Eye (tissue), 1 donor: ENCODE measurements around the gene TGFBR2.
A peak's percentile ranks its signal among the peaks of the same experiment; 100 is the strongest.

Experiments used
- DNase-seq: peaks from one replicate; pipeline ENCODE4 v3.0.0-alpha.2; 2015

TGFBR2 gene

DNA sequence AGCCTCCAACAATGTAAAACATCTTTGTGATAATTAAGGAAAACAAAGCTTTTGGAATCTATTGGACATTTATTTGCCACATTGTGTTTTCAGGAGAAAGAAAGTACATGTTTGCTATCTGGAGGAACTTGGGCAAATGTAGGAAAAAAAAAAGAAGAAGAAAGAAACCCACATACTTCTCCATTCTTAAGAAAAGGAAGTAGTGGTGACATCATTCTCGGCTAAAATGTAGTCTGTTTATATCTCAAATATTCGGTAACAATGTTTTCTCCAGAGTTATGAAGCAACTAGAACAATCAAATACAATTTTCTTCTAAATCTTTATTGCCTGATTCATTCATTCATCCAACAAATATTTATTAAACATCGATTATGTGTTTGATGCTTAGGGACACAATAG, 2.3 kb upstream of the TGFBR2 start:
- DNase-seq = no peak

DNA sequence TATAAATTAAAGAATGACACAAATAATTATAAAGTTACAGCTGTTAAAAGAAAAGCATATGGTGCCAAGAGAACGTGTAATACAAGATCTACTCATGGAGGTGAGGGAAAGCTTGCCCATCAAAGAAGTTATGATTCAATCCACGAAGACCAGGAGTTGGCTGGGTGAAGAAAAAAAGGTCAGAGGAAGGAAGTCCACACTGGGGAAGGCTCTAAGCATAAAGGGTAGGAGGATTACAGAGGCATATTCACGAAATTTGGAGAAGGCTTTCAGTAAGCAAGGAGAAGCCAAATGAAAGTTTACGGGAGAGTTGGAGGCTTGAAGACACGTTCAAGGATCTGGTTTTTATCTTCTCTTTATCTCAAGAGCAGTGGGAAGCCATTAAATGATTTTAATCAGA, 1.8 kb upstream of the TGFBR2 start:
- DNase-seq = no peak

DNA sequence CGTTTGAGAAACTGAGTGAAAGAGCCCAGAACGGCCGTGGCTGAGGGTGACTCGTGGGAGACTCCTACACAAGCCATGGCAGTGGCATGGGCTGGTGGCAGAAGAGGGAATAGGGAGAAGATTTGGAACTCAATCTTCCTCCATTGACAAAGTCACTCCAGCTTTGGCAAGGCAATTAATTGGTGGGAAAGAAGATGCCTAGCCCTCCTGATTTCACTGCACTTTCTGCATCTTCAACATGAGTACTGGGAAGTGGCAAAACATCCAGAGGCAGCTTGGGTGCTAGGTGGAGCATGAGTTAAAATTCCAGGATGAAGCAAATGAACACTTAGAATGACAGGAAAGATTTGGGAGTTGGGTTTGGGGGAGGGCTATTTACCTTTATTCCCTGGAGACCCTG, 1.4 kb upstream of the TGFBR2 start:
- no peak for DNase-seq

DNA sequence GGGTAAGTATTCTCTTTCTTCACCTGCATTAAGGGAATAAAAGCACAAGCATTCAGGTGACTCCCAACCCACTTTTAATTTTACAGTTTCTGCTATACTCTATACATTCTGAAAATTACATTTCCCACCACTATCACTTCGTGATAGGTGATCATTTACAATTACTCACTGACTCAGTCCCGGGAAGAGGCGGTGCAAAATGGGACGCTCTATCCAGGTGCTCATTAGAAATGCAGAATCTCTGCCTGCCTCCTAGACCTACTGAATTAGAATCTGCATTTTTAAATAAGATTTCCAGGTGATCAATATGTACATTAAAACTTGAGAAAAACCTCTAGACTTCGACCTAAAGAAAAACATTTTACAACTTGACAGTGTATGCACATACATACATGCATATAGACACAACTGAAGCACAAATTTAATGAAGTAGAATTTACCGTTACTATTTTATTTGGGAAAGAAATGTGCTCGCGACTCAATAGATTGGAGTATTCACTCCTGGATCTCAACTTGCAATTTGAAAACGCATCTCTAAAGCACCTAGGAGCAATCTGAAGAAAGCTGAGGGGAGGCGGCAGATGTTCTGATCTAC, 598 bp upstream of the TGFBR2 start:
- DNase-seq = no peak

DNA sequence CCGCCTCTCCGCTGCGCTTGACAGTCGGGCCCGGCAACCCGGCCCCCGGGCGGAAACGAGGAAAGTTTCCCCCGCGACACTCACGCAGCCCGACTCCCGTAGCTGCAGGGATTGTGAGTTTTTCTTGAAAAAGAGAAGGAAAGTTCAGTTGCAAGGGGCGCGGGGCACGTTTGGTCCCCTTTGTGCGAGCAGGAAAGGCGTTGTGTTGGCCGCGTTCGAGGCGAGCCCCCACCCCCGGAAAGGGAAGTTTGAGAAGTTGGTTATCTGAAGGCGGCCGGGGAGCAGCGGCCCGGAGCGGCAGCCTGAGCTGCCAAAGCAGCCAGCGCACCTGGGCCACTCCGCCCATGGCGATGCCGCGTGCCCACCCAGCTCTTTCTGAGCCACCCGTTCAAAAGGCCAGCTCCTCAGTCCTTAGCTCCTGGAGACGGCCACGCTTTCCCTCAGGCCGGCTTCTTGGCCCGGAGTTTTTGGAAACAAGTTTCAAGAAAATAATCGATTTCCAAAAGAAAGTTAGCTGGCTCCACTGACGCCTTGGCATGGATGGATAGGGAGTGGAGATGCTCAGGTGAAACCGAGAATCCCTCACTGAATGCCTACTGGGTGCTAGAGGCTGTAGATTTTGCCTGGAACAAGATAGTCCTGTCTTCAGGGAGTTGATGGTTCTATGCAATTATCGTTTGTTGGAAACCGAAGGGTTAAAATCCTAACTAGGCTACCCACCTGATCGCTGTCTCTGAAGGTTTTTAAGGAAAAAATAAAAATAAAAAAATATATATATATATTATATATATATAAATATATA, 832 bp downstream of the TGFBR2 start:
- DNase-seq = peak; percentile 73

DNA sequence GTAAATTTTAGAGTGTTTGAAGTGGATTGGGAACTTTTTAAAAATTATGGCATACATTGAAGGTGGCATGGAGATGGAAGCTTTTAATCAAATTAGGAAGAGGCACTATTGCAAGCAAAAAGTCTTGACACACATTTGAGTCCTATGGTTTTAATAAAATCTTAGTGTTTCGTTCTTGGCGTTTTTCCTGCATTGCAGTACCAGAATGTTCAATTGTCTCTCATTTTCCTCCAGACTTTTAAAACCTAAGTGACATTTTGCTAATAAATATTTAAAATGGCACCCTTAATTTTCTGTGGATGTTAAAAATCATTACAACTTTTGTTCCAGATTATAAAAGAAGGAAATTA, 2.2 kb downstream of the TGFBR2 start:
- no peak for DNase-seq

DNA sequence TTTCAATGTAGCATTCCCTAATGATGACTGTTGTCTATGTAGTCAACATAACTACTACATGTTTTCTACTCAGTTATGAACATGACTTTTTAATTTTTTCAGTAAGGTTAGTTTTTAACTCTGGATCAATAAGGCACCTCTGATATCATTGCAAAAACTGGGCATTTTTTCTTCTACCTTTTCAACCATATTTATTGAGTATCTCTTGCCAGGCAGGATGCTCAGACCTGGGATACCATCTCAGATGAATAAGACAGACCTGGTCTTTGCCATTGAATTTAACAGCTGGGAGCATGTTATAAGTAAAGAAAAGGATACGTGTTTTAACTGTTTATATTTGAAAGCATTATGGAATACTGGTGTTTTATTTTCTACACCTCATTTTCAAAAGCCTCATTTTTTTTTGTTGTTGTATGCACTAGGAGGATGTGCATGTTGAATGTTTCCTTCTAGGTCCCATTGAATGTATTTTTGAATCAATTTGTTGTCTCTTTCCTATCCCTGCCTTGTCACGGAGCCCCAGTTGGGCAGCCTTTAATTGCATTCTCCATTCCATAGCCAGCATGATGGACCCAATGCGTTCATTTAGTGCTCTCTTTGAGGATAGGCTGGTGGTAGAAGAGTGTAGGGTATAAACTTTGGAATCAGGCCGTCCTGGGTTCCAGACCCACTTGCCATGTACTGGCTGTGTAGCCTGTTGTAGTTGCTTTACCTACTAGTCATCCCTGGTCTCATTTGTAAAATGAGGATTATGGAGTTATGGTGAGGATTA, 3.7 kb downstream of the TGFBR2 start:
- DNase-seq = no peak

DNA sequence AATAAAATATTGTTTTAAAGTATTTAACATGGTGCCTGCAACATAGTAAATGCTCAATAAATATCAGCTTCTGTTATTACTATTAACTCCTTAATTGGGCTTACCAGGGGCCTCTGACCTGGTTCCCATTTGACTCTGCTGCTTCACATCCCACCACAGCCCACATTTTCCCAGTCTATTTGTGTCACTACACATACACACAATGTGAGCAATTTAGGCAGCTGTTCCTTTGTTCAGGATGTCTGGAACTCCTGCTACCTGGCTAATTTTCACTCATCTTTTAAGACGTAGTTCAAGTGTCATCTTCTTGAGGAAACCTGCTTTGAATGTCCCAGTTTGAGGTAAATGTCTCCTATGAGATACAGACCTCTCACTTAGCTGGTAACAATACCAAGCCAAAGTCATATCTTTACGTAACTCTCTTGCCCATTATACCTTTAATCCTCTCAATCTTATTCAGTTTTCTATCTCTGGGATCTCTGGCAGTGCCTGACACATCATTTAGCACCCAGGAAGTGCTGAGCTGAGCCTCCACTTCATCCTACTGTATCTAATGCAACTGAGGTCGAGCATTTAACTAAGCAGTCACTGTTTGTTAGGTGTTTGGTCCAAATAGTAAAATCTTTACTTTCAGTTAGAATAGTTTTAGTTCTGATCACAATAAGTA, 4.4 kb downstream of the TGFBR2 start:
- DNase-seq = no peak

DNA sequence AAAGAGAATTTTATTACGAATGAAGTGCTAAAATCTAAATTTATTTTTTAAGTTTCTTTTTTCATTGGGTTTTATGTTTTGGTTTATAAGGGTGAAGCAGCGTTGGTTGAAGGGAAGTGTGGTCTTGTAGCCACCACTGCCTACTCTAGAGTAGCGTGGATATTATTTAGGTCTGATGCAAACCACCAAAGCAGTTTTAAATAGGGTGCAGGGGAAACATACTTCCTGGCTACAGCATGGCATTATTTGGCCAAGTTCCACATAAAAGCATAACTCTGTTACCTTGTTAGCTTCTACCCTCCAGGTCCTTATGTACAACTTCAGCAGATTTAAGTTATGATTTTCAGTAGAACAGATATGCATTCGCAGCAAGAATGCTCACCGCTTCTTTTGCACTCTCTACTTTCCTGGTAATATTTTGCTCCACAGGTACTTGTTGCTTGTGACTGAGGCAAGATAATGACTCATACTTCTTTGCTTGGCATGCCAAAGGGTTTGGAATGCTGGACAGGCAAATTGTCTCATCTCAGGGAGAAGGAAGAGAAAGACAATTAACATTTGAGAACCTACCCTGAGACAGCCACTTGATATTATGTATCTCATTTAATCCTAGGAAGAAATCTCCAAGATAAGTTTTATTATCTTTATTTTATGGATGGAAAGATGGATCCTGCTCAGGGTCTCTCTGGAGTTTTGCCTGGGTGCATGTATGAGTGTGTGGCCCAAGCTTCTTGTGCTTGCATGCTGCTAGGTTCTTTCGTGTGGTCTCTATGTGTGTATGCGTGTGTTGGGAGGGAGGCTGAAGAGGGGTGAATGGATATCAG, 5.4 kb downstream of the TGFBR2 start:
- no peak for DNase-seq

DNA sequence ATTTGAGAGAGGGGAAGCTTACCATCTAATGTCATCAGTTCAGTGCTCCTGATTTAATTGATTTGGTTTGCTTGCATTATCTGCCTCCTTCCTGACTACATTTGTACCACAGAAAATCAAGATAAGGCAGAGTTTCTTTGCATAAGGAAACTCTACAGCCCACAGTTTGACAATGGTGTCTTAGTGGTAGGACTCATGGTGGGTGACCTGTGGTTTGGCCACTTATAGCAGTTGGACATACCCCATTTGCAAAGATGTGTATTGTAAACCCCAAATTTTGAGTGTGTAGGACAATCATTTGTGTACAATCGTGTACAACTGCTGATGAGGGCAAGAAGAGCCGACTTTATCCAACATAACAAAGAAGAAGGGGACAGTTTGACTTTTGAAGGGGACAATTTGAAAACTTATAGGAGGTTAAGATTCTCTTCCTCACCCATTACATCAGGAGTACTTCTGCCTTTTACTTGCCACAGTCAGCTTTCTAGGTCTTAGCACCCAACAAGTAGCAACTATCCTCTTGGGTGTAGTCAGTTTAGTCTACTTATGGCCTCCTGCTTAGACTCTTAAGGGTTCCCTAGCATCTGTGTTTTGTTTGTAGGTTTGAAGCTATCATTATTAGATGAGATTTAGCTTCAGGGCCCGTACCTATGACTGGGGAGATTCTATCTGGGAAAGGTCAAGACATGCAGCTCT, 6.2 kb downstream of the TGFBR2 start:
- DNase-seq = no peak

DNA sequence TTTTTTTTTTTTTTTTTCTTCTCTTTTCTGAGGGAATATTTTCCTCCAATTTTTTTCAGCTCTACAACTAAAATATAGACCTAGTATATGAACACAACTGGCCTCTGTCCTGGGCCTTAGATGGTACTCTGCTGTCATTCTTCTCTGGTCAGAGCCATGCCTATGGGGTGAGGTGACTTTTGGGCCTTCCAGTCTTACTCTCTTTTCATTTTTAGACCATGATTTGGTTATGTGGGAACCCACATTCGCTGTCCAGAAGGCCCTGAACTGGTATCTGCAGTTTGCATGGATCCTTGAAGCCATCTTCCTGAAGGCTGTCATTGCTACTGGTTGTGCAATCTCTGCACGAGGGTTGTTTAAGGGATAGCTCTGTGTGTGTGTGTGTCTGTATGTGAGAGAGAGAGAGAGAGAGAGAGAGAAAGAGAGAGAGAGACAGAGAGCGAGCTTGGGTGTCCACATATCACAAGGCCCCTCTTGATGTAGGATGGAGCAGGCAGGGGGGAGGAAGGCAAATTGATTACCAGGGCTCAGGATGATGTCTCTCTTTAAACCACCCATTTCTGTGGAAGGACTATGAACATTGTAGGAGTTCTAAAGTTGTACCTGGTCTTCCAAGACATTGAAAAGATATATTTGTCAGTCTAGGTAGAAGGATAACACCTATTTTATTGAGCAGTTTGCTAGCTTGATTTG, 6.9 kb downstream of the TGFBR2 start:
- DNase-seq = no peak

DNA sequence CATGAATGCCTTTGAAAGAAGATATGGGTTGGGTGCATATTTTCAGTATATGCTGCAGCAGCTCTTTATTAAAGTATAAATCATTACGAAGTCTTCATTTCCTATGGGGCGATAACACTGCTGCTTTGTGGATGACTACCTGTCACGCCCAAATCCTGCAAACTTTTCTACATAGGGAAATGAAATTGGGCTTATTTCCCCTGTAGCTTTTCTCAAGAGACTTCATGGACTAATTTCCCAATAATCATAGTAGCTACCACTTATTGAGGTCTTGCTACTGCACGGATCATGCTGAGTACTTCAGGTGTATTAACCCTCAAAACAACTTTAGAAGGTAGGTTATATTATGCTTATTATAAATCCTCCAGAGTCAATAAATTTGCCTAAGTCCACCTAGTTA, 8.0 kb downstream of the TGFBR2 start:
- DNase-seq = no peak

DNA sequence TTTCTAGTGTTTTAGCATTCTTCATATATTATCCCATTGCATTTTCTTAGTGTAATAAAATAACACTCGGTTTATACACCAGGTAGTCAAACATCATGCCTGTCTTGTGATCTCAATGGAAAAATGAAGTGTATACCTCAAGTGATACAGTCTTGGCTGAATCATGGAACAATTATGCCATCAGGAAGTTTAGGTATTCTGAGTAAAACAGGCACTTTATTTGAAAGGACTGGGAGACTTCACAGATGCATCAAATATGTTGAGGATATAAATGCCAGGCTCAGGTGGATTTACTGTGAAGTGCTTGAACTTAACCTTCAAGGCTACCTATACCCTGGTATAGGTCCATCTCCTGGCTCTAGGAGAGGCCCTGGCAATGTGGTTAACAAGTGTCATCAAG, 8.5 kb downstream of the TGFBR2 start:
- DNase-seq = no peak

DNA sequence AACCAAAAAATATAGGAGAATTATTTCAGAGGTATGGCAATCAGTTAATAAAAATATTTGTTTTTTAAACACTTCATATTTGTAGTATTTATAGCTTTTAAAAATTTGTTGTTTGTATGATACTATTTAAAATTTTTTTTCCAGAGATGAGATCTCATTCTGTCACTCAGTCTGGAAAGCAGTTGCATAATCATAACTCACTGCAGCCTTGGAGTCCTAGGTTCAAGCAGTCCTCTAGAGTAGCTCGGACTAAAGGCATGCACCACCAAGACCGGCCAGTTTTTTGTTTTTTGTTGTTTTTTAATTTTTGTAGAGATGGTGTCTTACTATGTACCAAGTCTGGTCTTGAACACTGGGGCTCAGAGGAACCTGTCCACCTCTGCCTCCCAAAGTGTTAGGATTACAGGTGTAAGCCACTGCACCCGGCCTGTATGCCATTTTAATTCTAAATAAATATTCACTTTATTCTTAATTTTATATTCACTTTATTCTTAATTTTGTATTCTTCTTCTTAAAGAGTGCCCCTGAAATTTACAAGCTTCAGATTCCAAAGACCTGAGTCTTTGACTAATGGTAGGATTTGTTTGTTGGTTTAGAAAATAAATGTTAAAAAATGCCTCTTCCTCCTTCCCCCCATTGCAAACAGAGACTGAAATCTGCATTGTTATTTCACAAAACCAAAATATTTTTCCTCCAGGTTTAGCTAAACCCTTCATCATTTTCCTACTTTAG, 9.4 kb downstream of the TGFBR2 start:
- no peak for DNase-seq

DNA sequence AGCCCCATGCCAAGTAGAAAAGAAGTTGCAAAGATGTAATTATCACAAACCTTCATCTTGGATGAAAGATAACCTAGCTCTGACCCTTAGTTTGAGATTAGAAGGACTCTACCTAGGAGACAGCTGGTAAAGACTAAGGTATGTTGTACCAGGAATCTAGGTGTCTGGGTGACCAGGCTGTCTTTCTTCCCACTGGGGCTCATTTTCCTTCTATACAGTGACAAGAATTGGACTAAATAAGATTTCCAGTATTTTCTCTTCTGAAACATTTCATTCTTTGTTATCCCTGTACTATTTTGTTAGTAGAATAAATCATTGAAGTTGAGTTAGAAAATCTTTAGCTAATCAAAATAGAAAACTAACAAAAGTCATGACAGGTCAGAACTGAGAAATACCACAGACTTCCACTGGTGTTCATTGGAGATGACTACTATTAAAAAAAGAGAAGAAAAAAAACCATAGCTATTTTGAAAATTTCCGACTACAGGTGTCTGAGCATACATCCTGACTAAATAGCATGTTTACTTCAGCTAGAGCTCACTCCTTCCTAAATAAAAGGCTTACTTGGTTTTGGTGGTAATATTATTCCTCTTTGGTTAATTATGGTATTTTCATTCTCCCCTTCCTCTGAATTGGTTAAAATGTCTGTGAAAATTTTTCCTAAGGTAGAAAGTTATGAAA, 10.1 kb downstream of the TGFBR2 start:
- DNase-seq = no peak

DNA sequence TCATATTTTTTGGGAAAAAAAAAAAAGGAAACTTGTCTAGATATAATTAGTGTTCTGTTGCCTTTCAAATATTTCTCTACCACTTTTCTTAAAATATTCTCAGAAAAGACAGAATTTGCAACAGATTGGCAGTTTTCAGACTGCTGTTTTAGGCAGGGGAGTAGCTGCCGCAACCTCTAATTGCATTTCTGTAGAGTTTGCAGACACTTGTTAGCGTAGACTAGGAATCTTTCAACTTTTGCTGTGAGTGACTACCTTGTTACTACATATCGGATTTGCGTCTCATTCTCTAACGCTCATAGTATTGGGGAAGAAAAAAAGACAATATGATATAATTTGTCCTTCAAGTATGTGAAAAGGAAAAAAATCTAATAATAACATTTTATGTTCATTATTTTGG, 10.7 kb downstream of the TGFBR2 start:
- no peak for DNase-seq

DNA sequence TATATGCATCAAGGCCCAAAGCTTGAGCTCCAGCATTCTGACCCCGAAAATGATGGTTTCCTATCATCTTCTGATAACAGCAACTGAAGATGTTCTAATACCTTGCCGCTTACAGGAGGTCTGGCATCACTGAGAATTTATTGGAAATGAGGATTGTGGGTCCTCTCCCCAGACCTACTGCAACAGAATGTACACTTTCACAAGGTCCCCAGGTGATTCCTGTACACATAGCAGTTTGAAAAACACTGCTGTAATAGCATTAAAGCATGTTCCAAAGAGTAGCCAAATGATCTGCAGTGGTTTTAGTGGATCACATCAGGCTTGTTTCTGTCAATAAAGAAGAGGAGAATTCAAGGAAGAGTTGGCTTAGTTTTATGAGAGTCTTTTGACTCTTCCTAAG, 11.3 kb downstream of the TGFBR2 start:
- no peak for DNase-seq

DNA sequence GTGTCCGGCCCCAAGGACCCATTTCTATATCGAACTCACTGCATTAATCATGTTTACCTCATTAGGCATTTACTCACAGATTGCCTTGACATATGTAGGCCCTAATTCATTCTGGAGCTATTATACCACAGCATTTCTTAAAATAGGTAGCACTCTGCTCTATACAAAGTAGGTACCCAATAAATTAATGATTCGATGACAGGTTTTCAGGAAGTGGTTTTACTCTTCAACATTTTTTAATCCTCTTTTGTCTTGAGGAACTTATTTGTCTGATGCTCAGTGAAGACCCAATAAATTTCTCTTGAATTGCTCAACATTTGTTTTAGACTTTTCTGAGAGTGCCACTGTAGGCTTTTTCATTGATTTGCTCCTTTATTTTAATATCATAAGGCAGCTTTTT, 12.1 kb downstream of the TGFBR2 start:
- no peak for DNase-seq

DNA sequence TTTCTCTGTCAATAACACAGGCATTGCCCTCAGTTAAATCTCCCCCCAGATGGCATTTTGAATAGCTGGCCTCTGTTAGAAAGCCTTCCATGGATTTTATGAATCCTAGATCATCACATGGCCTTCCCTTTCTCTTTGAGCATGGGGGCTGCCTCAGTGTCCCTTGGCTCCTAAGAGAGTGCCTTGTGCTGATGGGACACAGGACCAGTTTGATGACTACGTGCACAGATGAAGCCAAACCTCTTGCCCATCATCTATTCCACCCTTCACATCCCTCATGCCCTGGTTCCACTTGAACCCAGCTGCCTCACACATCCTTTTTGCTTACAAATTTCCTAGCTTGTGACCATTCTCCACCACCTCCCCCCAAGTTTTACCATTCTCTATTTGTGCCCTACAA, 12.9 kb downstream of the TGFBR2 start:
- DNase-seq = no peak
